GM21526 (cell line): Measurements from ENCODE around the gene FANCF.

ENCODE experiments used
- ATAC-seq: cut with Tn5 transposase; IDR thresholded peaks from one replicate; pipeline ENCODE4 v1.9.1; 2021; ENCODE audit warnings: moderate library complexity; ENCODE audit not compliant: unreplicated experiment, low FRiP score

The FANCF gene

GRCh38 chr11:22626573-22627239 lies 1.1 kb upstream of the FANCF start:
- no peak for ATAC-seq

DNA sequence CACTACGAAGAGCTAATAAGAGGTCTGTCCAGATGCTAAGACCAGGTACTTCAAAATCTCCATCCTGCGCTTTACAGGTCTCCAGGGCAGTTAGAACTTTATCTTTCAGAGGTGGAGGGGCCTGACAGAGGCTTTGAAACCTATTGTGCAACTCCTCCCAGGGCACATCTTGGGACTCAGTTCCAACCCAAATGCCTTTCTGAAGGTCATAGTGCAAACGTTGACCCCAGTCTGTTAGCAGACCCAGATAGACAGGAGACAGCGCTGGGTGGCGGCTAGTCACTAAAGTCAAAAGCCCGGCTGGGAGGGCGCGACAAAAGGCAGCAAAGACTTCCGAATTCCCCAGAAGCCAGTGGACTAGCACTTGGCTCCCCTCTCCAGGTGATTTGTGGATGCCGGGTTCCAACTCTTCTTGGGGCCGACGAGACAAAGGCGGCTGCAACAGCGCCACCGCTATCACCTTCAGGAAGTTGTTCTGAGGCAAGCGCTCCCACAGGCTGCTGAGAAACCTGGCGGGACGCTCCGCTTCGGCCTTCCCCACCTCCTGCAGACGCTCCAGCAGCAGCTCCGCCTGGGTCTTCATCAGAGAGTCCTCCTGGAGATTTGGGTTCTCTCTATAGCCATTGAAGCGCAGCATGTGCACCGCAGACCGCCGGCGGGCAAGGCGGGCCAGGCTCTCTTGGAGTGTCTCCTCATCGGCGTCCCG lies 728 bp downstream of the FANCF start:
- ATAC-seq: peak; percentile 59

DNA sequence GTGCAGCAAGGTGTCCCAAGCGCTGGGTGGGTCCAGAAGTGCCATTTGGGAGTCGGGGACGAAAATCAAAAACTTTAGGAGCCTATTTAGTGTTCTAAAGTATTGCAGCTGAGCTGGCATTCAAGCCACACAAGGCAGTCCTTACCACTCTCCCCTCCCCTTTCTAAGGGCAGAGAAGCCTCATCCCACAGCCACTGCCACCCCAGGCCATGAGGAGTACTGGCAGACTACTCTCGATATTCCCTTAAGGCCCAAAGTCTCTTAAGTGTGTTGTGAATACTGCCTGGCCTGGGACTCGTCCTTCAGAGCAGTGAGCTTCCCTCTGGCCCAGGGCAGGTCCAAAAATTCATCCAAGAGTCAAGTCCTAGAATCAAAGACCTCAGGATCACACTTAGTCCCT lies 7.8 kb downstream of the FANCF start:
- ATAC-seq: no peak

- ATAC-seq: no peak
Measured at GRCh38 chr11:22603933-22604332, 21.7 kb downstream of the FANCF start.

GRCh38 chr11:22602504-22602903 lies 23.1 kb downstream of the FANCF start:
- no peak for ATAC-seq

- no peak for ATAC-seq
Measured at GRCh38 chr11:22599458-22599857, 26.2 kb downstream of the FANCF start.

DNA sequence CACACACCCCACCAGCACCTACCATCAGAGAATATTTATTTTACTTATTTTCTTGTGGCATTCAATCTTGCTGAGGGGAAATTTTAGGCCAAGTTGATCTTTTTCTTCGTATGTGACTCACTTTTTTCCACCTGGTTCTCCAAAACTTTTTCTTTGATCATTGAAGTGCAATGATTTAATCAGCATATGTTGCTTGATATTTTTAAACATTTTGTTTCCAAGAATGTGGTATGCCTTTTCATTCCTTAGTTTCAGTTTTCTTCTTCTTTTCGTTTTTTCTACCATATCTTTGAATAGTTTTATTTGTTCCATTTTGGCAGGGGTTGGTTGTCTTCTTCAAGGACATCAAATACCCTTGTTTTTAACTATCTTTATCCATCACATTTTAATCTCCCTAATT lies 28.6 kb downstream of the FANCF start:
- ATAC-seq: no peak

GRCh38 chr11:22584976-22585375 lies 40.6 kb downstream of the FANCF start:
- no peak for ATAC-seq

- no peak for ATAC-seq
Measured at GRCh38 chr11:22583963-22584492, 41.6 kb downstream of the FANCF start.

DNA sequence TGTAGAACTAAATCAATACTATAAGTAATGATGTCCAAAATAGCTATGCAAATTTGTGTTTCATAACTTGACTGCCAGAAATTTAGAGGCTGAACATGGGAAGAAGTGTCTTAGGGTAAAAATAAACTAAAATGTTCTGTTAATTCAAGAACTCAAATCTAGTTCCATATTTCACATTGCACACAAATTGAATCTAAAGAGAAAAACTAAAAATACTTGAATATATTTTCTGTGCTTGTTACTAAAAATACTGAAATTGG lies 43.5 kb downstream of the FANCF start:
- peak; percentile 57 for ATAC-seq

DNA sequence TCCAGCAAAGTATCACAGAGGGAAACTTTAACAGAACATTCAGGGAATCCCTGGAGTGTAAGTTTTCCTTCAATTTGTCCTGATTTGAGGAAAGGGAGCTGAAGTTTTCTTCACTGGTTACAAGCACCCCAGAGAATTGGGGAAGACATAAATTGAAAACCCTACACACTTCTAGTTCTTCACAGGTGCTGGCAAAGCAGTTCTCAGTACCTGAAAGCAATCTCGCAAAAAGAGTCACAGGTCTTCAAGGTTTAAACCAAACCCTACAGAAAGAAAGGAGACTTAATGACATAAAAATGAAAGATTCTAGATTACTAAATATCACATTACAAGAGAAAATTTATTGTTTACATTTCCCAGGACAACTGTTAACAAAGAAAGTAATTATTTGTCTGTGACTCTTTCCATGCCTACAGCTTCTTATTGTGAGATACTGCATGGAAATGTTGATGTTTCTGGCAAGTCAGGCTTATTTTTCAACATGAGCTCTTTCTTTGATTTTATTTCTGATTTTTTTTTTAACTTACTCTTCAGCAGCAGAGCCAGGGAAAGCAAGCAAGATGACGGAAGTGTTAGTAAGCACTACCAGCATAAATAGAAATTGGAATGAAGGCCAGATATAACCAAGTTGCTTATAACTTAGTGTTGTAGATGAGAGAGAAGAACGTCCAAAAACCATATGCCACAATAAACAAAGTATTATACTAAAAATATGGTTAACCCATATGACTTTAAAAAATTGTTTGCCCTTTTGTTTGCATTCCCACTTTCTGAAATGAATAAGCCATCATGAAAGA lies 44.1 kb downstream of the FANCF start:
- ATAC-seq: no peak

GRCh38 chr11:22577854-22578253 lies 47.8 kb downstream of the FANCF start:
- no peak for ATAC-seq
